HG03095 (cell line): ENCODE measurements around the gene PARD3.

Experiments
- ATAC-seq: cut with Tn5 transposase; IDR thresholded peaks from one replicate; pipeline ENCODE4 v1.9.1; 2021; ENCODE audit warnings: moderate library complexity; ENCODE audit not compliant: unreplicated experiment

PARD3 gene

GRCh38 chr10:34549953-34550352 lies 265.1 kb downstream of the PARD3 start:
- no peak for ATAC-seq

- ATAC-seq = no peak
Measured at GRCh38 chr10:34549001-34549400, 266.1 kb downstream of the PARD3 start.

- no peak for ATAC-seq
Measured at GRCh38 chr10:34548466-34548865, 266.6 kb downstream of the PARD3 start.

GRCh38 chr10:34547695-34548094 lies 267.4 kb downstream of the PARD3 start:
- ATAC-seq = no peak

GRCh38 chr10:34547291-34547690 lies 267.8 kb downstream of the PARD3 start:
- ATAC-seq = no peak

- no peak for ATAC-seq
Measured at GRCh38 chr10:34544400-34544799, 270.7 kb downstream of the PARD3 start.

GRCh38 chr10:34543716-34544115 lies 271.4 kb downstream of the PARD3 start:
- ATAC-seq = no peak

GRCh38 chr10:34540492-34540891 lies 274.6 kb downstream of the PARD3 start:
- ATAC-seq = no peak

- peak; percentile 64 for ATAC-seq
Measured at GRCh38 chr10:34539533-34540315, 275.4 kb downstream of the PARD3 start.

GRCh38 chr10:34538281-34538829 lies 276.7 kb downstream of the PARD3 start:
- peak; percentile 41 for ATAC-seq

- peak; percentile 57 for ATAC-seq
Measured at GRCh38 chr10:34537629-34538231, 277.4 kb downstream of the PARD3 start.

- no peak for ATAC-seq
Measured at GRCh38 chr10:34535872-34536271, 279.2 kb downstream of the PARD3 start.

GRCh38 chr10:34530778-34531177 lies 284.3 kb downstream of the PARD3 start:
- no peak for ATAC-seq

- ATAC-seq = no peak
Measured at GRCh38 chr10:34528320-34528719, 286.8 kb downstream of the PARD3 start.

GRCh38 chr10:34526758-34527730 lies 288.1 kb downstream of the PARD3 start:
- no peak for ATAC-seq

- ATAC-seq = no peak
Measured at GRCh38 chr10:34526186-34526585, 288.9 kb downstream of the PARD3 start.

GRCh38 chr10:34524369-34525091 lies 290.6 kb downstream of the PARD3 start:
- no peak for ATAC-seq

- no peak for ATAC-seq
Measured at GRCh38 chr10:34523017-34523767, 291.9 kb downstream of the PARD3 start.

GRCh38 chr10:34522546-34522945 lies 292.6 kb downstream of the PARD3 start:
- no peak for ATAC-seq

GRCh38 chr10:34520510-34520909 lies 294.6 kb downstream of the PARD3 start:
- no peak for ATAC-seq
